ENCODE data around the gene ZNF492.

ZNF492 gene

DNA sequence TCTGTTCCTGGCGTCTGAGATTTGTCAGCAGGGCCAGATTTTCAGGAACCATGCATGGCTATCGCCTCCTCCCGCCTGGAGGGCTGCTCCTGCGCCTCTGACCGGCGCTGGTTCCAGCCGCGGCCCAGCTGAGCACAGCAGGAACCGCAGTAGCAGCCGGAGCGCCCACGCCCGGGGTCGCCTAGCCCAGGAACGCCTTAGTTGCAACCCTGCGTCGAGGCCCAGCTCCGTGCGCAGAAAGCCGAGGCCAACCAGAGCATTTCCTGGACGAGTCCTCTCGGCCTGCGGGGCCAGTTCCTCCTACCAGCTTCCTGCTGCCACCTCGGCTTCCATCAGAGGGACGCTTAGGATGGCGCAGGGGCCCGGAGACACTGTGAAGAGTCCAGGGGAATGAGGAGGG is 74.9 kb downstream of the ZNF492 start:
- no peak for DNase-seq (ENCODE audit: low read depth)
- TF ChIP-seq, protein P1, sequence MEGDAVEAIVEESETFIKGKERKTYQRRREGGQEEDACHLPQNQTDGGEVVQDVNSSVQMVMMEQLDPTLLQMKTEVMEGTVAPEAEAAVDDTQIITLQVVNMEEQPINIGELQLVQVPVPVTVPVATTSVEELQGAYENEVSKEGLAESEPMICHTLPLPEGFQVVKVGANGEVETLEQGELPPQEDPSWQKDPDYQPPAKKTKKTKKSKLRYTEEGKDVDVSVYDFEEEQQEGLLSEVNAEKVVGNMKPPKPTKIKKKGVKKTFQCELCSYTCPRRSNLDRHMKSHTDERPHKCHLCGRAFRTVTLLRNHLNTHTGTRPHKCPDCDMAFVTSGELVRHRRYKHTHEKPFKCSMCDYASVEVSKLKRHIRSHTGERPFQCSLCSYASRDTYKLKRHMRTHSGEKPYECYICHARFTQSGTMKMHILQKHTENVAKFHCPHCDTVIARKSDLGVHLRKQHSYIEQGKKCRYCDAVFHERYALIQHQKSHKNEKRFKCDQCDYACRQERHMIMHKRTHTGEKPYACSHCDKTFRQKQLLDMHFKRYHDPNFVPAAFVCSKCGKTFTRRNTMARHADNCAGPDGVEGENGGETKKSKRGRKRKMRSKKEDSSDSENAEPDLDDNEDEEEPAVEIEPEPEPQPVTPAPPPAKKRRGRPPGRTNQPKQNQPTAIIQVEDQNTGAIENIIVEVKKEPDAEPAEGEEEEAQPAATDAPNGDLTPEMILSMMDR (IDR thresholded peaks at IDR 0.05; ENCODE audit: insufficient read depth, low read depth, low read length, missing control alignments): no peak
- no peak overlapping the region for H3K4me3 ChIP-seq (ENCODE audit: low read length)
